AG10803 (cell line): Measurements from ENCODE around the gene ZBTB20.
A peak's percentile ranks its signal among the peaks of the same experiment; 100 is the strongest.

Experiments used
- DNase-seq: peaks from one replicate; pipeline ENCODE4 v3.0.0; 2010; ENCODE audit warnings: low read depth
- H3K4me3 ChIP-seq: 2 replicates; pipeline ENCODE4 v1.5.1; 2011; ENCODE audit warnings: mild to moderate bottlenecking, low read length, control low read depth
- TF ChIP-seq, protein P1 (sequence below): conservative IDR thresholded peaks from 2 replicates; pipeline ENCODE4 v1.5.1; 2011; ENCODE audit warnings: mild to moderate bottlenecking, low read length, control low read depth, inconsistent platforms

Gene ZBTB20

DNA sequence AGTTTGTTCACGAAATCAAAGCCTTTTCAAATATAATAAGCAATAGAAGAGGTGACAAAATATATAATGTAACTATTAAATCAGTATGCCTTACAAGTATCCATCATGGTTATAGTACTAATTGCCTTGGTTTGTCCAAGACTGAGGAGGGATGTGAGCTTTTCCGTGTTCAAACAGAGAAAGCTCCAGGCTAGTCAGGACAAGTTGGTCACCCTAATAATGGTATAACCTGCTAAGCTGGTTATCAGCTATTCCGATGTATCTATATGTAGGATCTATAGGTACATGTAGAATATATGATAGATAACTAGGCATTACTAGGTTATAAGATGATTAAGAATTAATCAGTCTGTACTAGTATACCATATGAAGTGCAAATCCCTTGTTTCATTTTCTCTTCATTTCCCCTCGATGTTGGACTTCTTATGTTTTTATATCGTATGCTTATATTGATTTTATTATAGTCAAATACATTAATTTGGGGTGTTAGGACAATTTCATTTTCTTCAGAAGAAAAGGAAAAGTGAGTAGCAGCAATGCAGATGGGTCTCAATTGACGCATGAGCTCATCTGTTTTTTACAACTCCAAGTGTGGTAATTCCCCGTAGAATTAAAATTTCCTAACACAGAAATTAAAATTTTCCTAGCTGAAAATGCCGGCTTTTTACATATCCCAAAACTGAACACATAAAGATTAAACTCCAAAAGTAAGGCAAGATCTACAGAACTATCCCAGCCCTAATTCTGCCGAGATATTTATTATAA is 434.2 kb downstream of the ZBTB20 start:
- TF ChIP-seq, protein P1, sequence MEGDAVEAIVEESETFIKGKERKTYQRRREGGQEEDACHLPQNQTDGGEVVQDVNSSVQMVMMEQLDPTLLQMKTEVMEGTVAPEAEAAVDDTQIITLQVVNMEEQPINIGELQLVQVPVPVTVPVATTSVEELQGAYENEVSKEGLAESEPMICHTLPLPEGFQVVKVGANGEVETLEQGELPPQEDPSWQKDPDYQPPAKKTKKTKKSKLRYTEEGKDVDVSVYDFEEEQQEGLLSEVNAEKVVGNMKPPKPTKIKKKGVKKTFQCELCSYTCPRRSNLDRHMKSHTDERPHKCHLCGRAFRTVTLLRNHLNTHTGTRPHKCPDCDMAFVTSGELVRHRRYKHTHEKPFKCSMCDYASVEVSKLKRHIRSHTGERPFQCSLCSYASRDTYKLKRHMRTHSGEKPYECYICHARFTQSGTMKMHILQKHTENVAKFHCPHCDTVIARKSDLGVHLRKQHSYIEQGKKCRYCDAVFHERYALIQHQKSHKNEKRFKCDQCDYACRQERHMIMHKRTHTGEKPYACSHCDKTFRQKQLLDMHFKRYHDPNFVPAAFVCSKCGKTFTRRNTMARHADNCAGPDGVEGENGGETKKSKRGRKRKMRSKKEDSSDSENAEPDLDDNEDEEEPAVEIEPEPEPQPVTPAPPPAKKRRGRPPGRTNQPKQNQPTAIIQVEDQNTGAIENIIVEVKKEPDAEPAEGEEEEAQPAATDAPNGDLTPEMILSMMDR = no peak
- H3K4me3 ChIP-seq = no peak overlapping the region
- DNase-seq = no peak

DNA sequence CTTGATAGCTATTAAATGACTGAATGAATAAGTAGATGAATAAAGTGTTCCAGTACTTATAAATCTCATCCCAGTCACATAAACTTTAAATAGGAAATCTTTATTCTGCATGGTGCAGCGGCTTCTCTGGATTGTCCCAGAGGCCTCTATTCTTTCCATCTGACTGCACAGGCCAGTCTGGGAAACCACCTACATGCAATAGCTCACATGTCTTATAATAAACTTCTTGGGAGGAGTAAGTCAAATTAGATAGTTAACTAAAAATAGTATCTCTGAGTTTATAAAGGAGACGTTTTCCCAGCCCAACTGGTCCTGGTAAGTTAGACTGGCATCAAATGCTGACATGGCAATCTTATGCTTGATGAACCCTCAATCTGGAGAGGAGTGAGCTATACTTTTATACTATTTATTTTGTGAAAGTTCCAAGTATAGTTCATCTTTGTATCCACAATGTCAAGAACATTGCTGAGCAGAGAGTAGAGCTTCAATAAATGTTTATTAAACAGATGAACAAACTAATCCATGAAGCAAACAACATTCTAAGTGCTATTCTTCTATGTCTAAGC is 435.7 kb downstream of the ZBTB20 start:
- DNase-seq = no peak
- TF ChIP-seq, protein P1 = no peak
- no peak overlapping the region for H3K4me3 ChIP-seq

GRCh38 chr3:114709102-114709501 is 438.0 kb downstream of the ZBTB20 start:
- no peak overlapping the region for H3K4me3 ChIP-seq
- TF ChIP-seq, protein P1 = no peak
- DNase-seq = peak; percentile 45

- no peak for DNase-seq
- TF ChIP-seq, protein P1 = no peak
- H3K4me3 ChIP-seq = no peak overlapping the region
Measured at GRCh38 chr3:114707252-114707860, 439.7 kb downstream of the ZBTB20 start.

DNA sequence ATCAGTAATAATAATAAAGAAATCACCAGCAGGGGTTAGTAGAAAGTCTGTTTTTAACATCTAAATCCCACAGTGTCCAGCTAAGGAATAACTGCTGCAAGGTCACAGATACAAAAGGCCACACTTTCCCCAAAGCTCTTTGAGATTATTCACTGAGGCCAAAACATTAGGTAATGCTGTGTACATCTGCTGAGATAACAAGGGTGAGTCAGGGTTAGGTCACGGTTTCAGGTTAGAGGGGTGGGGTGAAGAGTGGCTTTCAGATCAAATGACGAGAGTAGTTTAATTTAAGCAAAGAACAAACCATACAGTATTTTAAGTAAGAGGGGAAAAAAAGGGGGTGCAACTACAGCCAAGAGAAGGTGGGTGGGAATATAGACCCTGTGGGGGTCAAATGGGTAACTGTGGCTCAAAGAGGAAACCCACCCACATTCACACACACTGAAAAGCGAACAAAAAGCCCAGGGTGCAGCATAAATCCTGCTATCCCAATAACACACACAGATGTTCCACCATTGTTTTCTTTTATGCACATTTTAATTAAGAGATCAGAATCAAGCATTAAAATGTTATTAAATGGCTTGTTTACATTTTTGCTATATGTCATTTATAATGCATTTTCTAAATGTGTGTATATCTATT is 440.4 kb downstream of the ZBTB20 start:
- TF ChIP-seq, protein P1 = no peak
- H3K4me3 ChIP-seq = no peak overlapping the region
- peak; percentile 20 for DNase-seq

DNA sequence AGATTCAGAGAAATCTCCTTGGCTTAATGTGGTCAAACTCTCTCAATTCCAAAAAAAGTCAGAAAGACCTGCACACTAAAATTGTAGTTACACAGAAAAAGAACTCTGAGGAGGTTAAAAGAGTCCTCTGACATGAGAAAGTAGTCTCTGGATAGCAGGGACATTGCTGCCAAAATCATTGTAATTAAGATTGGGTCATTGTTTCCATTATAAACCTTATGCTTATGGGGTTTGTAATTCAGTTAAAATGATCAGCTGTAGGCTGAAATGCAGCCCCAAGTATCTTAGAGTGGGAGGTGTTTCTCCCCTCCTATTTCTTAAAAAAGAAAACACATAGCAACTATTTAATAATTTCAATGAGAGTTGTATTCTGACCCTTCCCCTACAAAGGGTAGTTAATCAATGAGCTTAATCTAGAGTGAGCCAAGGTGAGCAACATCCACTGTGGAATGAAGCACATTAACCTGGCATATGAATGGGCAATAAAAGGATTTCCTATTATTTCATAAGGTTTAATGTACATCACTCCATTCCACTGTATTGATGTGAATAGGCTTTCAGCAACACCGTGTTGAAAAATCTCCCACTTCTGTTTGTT is 446.4 kb downstream of the ZBTB20 start:
- TF ChIP-seq, protein P1 = no peak
- no peak overlapping the region for H3K4me3 ChIP-seq
- DNase-seq = no peak
